ENCODE measurements around the gene C4B. TPM values are rescaled to one million over a fixed set of nuclear protein-coding genes. Genes with fewer than 3 reads are reported as not detected.

The C4B gene
- total RNA-seq, 2 experiments from 2014 or later = 2.7 to 3.3 TPM

- intact Hi-C loops (cut with micrococcal nuclease) = no loop called here
- CTCF ChIA-PET = interaction anchor here (0.6 to 1.4 kb wide), 3 partner anchors 9 to 1231 kb away, joined by 3 to 5 read pairs (median 4); no protein-coding TSS in a partner anchor
- no peak for DNase-seq
- H3K9me3 Mint-ChIP-seq = no peaks in the 10 kb centered on the region
- no peak overlapping the region for H3K4me3 Mint-ChIP-seq
- no peaks in the 10 kb centered on the region for H3K36me3 Mint-ChIP-seq (ENCODE audit: low read depth)
- peaks cover 8% of the 10 kb centered on the region for H3K4me1 Mint-ChIP-seq (ENCODE audit: low read depth)
- peaks cover 17% of the 10 kb centered on the region for H3K27me3 Mint-ChIP-seq (ENCODE audit: low read depth)
- no peak overlapping the region for H3K27ac Mint-ChIP-seq
These were observed 69.5 kb downstream of the C4B start for GRCh38 chr6:32083812-32084768.

GRCh38 chr6:32084780-32085179, 70.2 kb downstream of the C4B start:
- Mint-ChIP-seq H3K27me3 (ENCODE audit: low read depth) (peaks cover 17% of the 10 kb centered on the region), H3K9me3 (no peaks in the 10 kb centered on the region), H3K27ac (no peak overlapping the region), H3K4me1 (ENCODE audit: low read depth) (peaks cover 8% of the 10 kb centered on the region), H3K4me3 (no peak overlapping the region), H3K36me3 (ENCODE audit: low read depth) (no peaks in the 10 kb centered on the region)
- DNase-seq = no peak
- intact Hi-C loops (cut with micrococcal nuclease) = no loop called here
- CTCF ChIA-PET = interaction anchor here (1.4 kb wide), 1 partner anchor 10 kb away, joined by 4 read pairs; no protein-coding TSS in a partner anchor

Other genes starting within 250 kb of the C4B start
- gene VWA7, start 237.5 kb upstream of the C4B start, total RNA-seq = under 1 TPM; 0.69 to 0.89 TPM
- 100 to 1,000 TPM; 157 to 161 TPM for gene VARS1, start 219.0 kb upstream of the C4B start, total RNA-seq
- gene LSM2, start 207.8 kb upstream of the C4B start, total RNA-seq = 100 to 1,000 TPM; 172 to 174 TPM
- gene HSPA1L, start 199.5 kb upstream of the C4B start, total RNA-seq = under 1 TPM; 0.86 to 0.95 TPM
- gene HSPA1A, start 199.3 kb upstream of the C4B start, total RNA-seq = 10 to 100 TPM; 19.8 to 23.1 TPM
- gene HSPA1B, start 187.1 kb upstream of the C4B start, total RNA-seq = 10 to 100 TPM; 47.8 to 50.1 TPM
- 1 to 10 TPM; 8.4 to 9.2 TPM for gene NEU1, start 152.0 kb upstream of the C4B start, total RNA-seq
- under 1 TPM in 1 of 2 experiments, not detected in 1; 0.10 TPM for gene SLC44A4, start 135.8 kb upstream of the C4B start, total RNA-seq
- gene EHMT2, start 117.1 kb upstream of the C4B start, total RNA-seq = 10 to 100 TPM; 33.0 to 37.3 TPM
- gene ZBTB12, start 112.7 kb upstream of the C4B start, total RNA-seq = under 1 TPM; 0.57 to 0.69 TPM
- gene C2, start 87.1 kb upstream of the C4B start, total RNA-seq = 1 to 10 TPM; 1.6 to 2.1 TPM
- 1 to 10 TPM in 1 of 2 experiments, under 1 TPM in 1; 0.74 to 1.7 TPM for gene CFB, start 68.7 kb upstream of the C4B start, total RNA-seq
- 10 to 100 TPM; 83.2 to 87.4 TPM for gene NELFE, start 55.8 kb upstream of the C4B start, total RNA-seq
- 100 to 1,000 TPM in 1 of 2 experiments, 10 to 100 TPM in 1; 93.6 to 101 TPM for gene SKIC2, start 55.6 kb upstream of the C4B start, total RNA-seq
- gene DXO, start 42.7 kb upstream of the C4B start, total RNA-seq = 10 to 100 TPM; 12.5 to 13.0 TPM
- 1 to 10 TPM; 3.2 to 3.5 TPM for gene C4A, start 32.7 kb upstream of the C4B start, total RNA-seq
- under 1 TPM in 1 of 2 experiments, not detected in 1; 0.19 TPM for gene CYP21A2, start 23.6 kb downstream of the C4B start, total RNA-seq
- gene TNXB, start 94.5 kb downstream of the C4B start, total RNA-seq = 1 to 10 TPM; 2.9 to 4.8 TPM
- 10 to 100 TPM; 68.2 to 69.4 TPM for gene ATF6B, start 113.5 kb downstream of the C4B start, total RNA-seq
- 1 to 10 TPM; 6.0 to 6.2 TPM for gene FKBPL, start 115.5 kb downstream of the C4B start, total RNA-seq
- gene PRRT1, start 137.1 kb downstream of the C4B start, total RNA-seq = 1 to 10 TPM; 1.1 TPM
- 10 to 100 TPM; 13.2 to 14.8 TPM for gene PPT2, start 139.3 kb downstream of the C4B start, total RNA-seq
- gene EGFL8, start 149.8 kb downstream of the C4B start, total RNA-seq = 1 to 10 TPM; 6.1 to 9.5 TPM
- 10 to 100 TPM; 25.8 to 26.5 TPM for gene AGPAT1, start 161.3 kb downstream of the C4B start, total RNA-seq
- 10 to 100 TPM; 39.5 to 39.9 TPM for gene RNF5, start 163.6 kb downstream of the C4B start, total RNA-seq
- gene AGER, start 169.5 kb downstream of the C4B start, total RNA-seq = 10 to 100 TPM; 15.6 to 17.0 TPM
- 10 to 100 TPM; 46.5 to 47.7 TPM for gene PBX2, start 175.4 kb downstream of the C4B start, total RNA-seq
- 10 to 100 TPM; 71.8 to 72.1 TPM for gene GPSM3, start 177.8 kb downstream of the C4B start, total RNA-seq
- under 1 TPM in 1 of 2 experiments, not detected in 1; 0.50 TPM for gene NOTCH4, start 209.3 kb downstream of the C4B start, total RNA-seq

Data from activated naive CD4-positive, alpha-beta T cell treated with anti-CD3 and anti-CD28 coated beads for 36 hours (primary cell).